ENCODE data around the gene TMEM52B. TPM values are rescaled to one million over a fixed set of nuclear protein-coding genes. Genes with fewer than 3 reads are reported as not detected.

TMEM52B gene
- total RNA-seq, 4 donors from 2014 or later: not detected

- H3K9me3 ChIP-seq: no peaks in the 10 kb centered on the region
- H3K27ac ChIP-seq: no peak within 1 kb of the TSS
- intact Hi-C loops (cut with DNase I; ENCODE audit: low total_unique reads): no loop called here
- TF ChIP-seq POLR2A (IDR thresholded peaks at IDR 0.05) (no peak), CTCF (IDR thresholded peaks at IDR 0.05 in 4 of 5, conservative IDR thresholded peaks at IDR 0.05 in 1 of 5) (no peak)
- ATAC-seq: no peak
- no peak within 1 kb of the TSS for H3K4me3 ChIP-seq
- H3K36me3 ChIP-seq: no peaks in the 10 kb centered on the region
- no peaks in the 10 kb centered on the region for H3K4me1 ChIP-seq
- H3K27me3 ChIP-seq: no peaks in the 10 kb centered on the region
- no peak for DNase-seq
- in situ Hi-C loops (cut with MboI; ENCODE audit: low sequenced_read_pairs in 4 of 4): no loop called here
These were observed 6.7 kb upstream of the TMEM52B start, which contains the start of gene OLR1 for GRCh38 chr12:10171973-10172728. TSS of gene OLR1 (minus strand) at chr12:10172132. CDS start at chr12:10172077, 55 bp downstream.

- TF ChIP-seq POLR2A (IDR thresholded peaks at IDR 0.05) (no peak), CTCF (IDR thresholded peaks at IDR 0.05 in 4 of 5, conservative IDR thresholded peaks at IDR 0.05 in 1 of 5) (no peak)
- Histone ChIP-seq H3K4me3 (no peak overlapping the region), H3K36me3 (no peaks in the 10 kb centered on the region), H3K27me3 (peaks cover 0 to 4% (median 0%) of the 10 kb centered on the region in 3 donors), H3K9me3 (no peaks in the 10 kb centered on the region), H3K27ac (no peak overlapping the region), H3K4me1 (no peaks in the 10 kb centered on the region)
- in situ Hi-C loops (cut with MboI; ENCODE audit: low sequenced_read_pairs in 4 of 4): no loop called here
- ATAC-seq (no peak), DNase-seq (no peak)
- intact Hi-C loops (cut with DNase I; ENCODE audit: low total_unique reads): no loop called here
These were observed 3.7 kb upstream of the TMEM52B start for GRCh38 chr12:10174986-10175614.

GRCh38 chr12:10175846-10176636 is 2.8 kb upstream of the TMEM52B start:
- Histone ChIP-seq H3K27me3 (peaks cover 0 to 4% (median 0%) of the 10 kb centered on the region in 3 donors), H3K9me3 (no peaks in the 10 kb centered on the region), H3K4me3 (no peak overlapping the region), H3K4me1 (no peaks in the 10 kb centered on the region), H3K36me3 (no peaks in the 10 kb centered on the region), H3K27ac (no peak overlapping the region)
- TF ChIP-seq CTCF (IDR thresholded peaks at IDR 0.05 in 4 of 5, conservative IDR thresholded peaks at IDR 0.05 in 1 of 5) (no peak), POLR2A (IDR thresholded peaks at IDR 0.05) (no peak)
- no peak for DNase-seq
- no peak for ATAC-seq
- in situ Hi-C loops (cut with MboI; ENCODE audit: low sequenced_read_pairs in 4 of 4) (no loop called here), intact Hi-C loops (cut with DNase I; ENCODE audit: low total_unique reads) (no loop called here)

- H3K36me3 ChIP-seq: no peaks in the 10 kb centered on the region
- DNase-seq (no peak), ATAC-seq (no peak)
- H3K4me3 ChIP-seq: no peak overlapping the region
- H3K27ac ChIP-seq: no peak overlapping the region
- in situ Hi-C loops (cut with MboI; ENCODE audit: low sequenced_read_pairs in 4 of 4): no loop called here
- H3K27me3 ChIP-seq: peaks cover 3 to 5% (median 4%) of the 10 kb centered on the region in 3 donors
- H3K4me1 ChIP-seq: no peaks in the 10 kb centered on the region
- intact Hi-C loops (cut with DNase I; ENCODE audit: low total_unique reads): no loop called here
- no peaks in the 10 kb centered on the region for H3K9me3 ChIP-seq
- TF ChIP-seq POLR2A (IDR thresholded peaks at IDR 0.05): no peak
- no peak for TF ChIP-seq CTCF (IDR thresholded peaks at IDR 0.05 in 4 of 5, conservative IDR thresholded peaks at IDR 0.05 in 1 of 5)
These were observed 947 bp downstream of the TMEM52B start for GRCh38 chr12:10179776-10180181.
